ENCODE measurements around the gene SLC35E2B. TPM values are rescaled to one million over a fixed set of nuclear protein-coding genes. Genes with fewer than 3 reads are reported as not detected.
"Not testable (repeated sequence)": the region's sequence is repeated elsewhere in the genome, so short reads cannot be mapped to it uniquely, and the experiment has no call there.

Gene SLC35E2B
- total RNA-seq, 1 donor from 2014 or later: 45.1 TPM

DNA sequence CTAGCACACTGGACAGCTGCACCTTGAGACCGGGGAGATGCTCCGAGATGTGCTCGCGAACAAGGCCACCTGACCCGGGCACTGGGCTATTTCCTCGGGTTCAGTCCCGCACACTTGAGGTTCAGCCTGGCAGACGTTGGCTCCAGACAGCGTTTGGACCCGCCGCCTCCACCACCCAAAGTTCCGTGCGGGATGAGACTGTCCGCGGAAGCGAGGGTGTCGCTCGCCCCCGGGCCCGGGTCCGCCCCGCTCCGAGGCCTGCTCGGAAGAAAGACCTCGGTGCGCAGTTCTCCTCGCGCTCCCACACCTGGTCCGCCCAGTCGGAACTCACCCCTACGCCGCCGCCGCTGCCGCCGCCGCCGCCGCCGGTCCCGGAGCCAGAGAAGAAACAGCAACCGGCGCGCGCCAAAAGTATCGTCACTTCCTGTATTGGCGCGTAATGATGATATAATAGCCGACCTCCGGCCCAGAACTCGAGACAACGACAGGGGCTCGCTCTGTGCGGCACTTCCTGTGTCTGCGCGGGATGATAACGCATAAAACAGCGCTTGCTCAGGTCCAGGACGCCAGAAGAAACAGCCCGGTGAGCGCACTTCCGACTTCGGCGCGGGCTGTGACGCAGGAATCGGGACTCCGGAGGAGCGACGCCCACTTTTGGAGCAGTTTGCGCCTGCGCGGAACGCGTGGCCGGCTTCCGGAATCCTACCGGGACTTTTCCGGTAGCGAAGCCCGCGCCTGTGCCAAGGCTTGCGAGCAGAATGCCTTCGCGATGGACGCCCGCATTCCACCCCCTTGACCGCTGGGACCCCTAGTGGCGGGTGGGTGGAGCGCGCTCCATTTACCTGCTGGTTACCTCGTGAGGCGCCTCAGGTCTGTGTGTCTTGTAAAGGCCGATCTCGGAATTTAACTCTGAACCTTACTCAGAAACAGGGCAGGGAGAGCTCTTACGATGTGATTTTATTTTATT is 33.7 kb downstream of the SLC35E2B start, which contains the start of gene CDK11B:
TSS of gene CDK11B (minus strand) at position 422 of the 967 bp plus-strand sequence. CDS start 1,519 bp downstream, outside the sequence.
- peak; percentile 50 for FAIRE-seq
- Histone ChIP-seq H3K36me3 (ENCODE audit: insufficient read depth, low read length) (peaks cover 13% of the 10 kb centered on the region), H3K27ac (ENCODE audit: low read depth, low read length) (peak within 1 kb of the TSS; percentile 61), H3K79me2 (ENCODE audit: insufficient read depth, low read length) (peaks cover 18% of the 10 kb centered on the region), H3K9ac (ENCODE audit: low read length) (peak within 1 kb of the TSS; percentile 71), H3K4me3 (ENCODE audit: insufficient read depth, low read depth, low read length) (peak within 1 kb of the TSS; percentile 61), H3K4me2 (ENCODE audit: low read length) (peak within 1 kb of the TSS; percentile 77)
- H3K27me3 ChIP-seq (ENCODE audit: insufficient read depth, low read length); H4K20me1 ChIP-seq (ENCODE audit: insufficient read depth, low read length); H3K27me3 Mint-ChIP-seq (ENCODE audit: low read depth, unreplicated experiment); H3K4me1 ChIP-seq (ENCODE audit: insufficient read depth, low read length); H3K4me1 Mint-ChIP-seq (ENCODE audit: low read depth, unreplicated experiment); H3K36me3 Mint-ChIP-seq (ENCODE audit: low read depth, unreplicated experiment); H3K9me3 Mint-ChIP-seq (ENCODE audit: unreplicated experiment); H3K9me3 ChIP-seq (ENCODE audit: insufficient read depth, low read depth, low read length); H2AFZ ChIP-seq (ENCODE audit: low read depth, low read length): not testable (repeated sequence)
- Mint-ChIP-seq H3K27ac (ENCODE audit: unreplicated experiment) (peak within 1 kb of the TSS; percentile 98), H3K4me3 (ENCODE audit: unreplicated experiment) (peak within 1 kb of the TSS; percentile 91)
- DNase-seq (ENCODE audit: low read depth): peak; percentile 91

- not testable (repeated sequence) for H3K4me1 Mint-ChIP-seq (ENCODE audit: low read depth, unreplicated experiment); H3K9me3 ChIP-seq (ENCODE audit: insufficient read depth, low read depth, low read length); H3K27me3 ChIP-seq (ENCODE audit: insufficient read depth, low read length); H3K4me3 Mint-ChIP-seq (ENCODE audit: unreplicated experiment); H3K27me3 Mint-ChIP-seq (ENCODE audit: low read depth, unreplicated experiment); H3K9ac ChIP-seq (ENCODE audit: low read length); H4K20me1 ChIP-seq (ENCODE audit: insufficient read depth, low read length); H3K27ac ChIP-seq (ENCODE audit: low read depth, low read length); H3K4me1 ChIP-seq (ENCODE audit: insufficient read depth, low read length); H3K9me3 Mint-ChIP-seq (ENCODE audit: unreplicated experiment); H2AFZ ChIP-seq (ENCODE audit: low read depth, low read length); H3K4me2 ChIP-seq (ENCODE audit: low read length); H3K79me2 ChIP-seq (ENCODE audit: insufficient read depth, low read length); FAIRE-seq; H3K4me3 ChIP-seq (ENCODE audit: insufficient read depth, low read depth, low read length); DNase-seq (ENCODE audit: low read depth)
- H3K27ac Mint-ChIP-seq (ENCODE audit: unreplicated experiment): peak overlapping the region; percentile 22
- H3K36me3 ChIP-seq (ENCODE audit: insufficient read depth, low read length): peaks cover 17% of the 10 kb centered on the region
- peaks cover 21% of the 10 kb centered on the region for H3K36me3 Mint-ChIP-seq (ENCODE audit: low read depth, unreplicated experiment)
Observed at GRCh38 chr1:1648265-1648664, 44.3 kb downstream of the SLC35E2B start.

DNA sequence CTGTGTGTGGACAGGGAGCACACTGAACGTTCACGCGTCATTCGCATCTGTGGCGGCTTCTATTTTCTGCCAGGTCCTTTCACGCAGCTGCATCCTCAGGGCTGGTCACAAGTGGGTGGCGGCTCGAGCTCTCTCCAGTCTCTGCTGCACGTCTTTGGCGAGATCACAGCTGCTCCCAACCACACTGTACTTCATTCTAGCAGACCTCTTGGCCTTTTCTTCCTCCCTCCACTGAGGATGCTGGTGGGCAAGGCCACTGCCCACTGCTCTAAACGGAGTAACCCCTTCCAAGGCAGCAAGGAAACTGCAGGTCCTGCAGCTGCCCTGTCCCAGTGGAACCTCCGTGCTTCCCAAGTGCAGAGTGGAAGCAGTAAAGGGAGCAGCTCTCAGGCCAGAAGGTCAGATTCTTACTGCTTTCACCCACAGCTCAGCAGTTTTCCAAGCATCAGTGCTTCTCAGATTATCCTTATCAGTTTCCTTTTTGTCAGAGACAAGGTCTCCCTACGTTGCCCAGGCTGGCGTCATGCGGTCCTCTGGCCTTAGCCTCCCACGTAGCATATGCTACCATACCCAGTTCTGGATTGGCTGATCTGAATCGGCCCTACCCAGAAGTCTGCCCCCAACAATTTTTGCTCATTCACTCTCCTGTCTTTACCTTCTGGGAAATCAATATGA is 44.9 kb downstream of the SLC35E2B start:
- FAIRE-seq; H3K9ac ChIP-seq (ENCODE audit: low read length); H4K20me1 ChIP-seq (ENCODE audit: insufficient read depth, low read length); H3K4me3 ChIP-seq (ENCODE audit: insufficient read depth, low read depth, low read length); H3K9me3 ChIP-seq (ENCODE audit: insufficient read depth, low read depth, low read length); H2AFZ ChIP-seq (ENCODE audit: low read depth, low read length); H3K27me3 ChIP-seq (ENCODE audit: insufficient read depth, low read length); H3K4me3 Mint-ChIP-seq (ENCODE audit: unreplicated experiment); H3K27ac ChIP-seq (ENCODE audit: low read depth, low read length); DNase-seq (ENCODE audit: low read depth); H3K4me1 ChIP-seq (ENCODE audit: insufficient read depth, low read length); H3K27me3 Mint-ChIP-seq (ENCODE audit: low read depth, unreplicated experiment); H3K4me1 Mint-ChIP-seq (ENCODE audit: low read depth, unreplicated experiment); H3K79me2 ChIP-seq (ENCODE audit: insufficient read depth, low read length); H3K4me2 ChIP-seq (ENCODE audit: low read length); H3K9me3 Mint-ChIP-seq (ENCODE audit: unreplicated experiment): not testable (repeated sequence)
- H3K36me3 ChIP-seq (ENCODE audit: insufficient read depth, low read length): peaks cover 17% of the 10 kb centered on the region
- peak overlapping the region; percentile 22 for H3K27ac Mint-ChIP-seq (ENCODE audit: unreplicated experiment)
- H3K36me3 Mint-ChIP-seq (ENCODE audit: low read depth, unreplicated experiment): peaks cover 21% of the 10 kb centered on the region

DNA sequence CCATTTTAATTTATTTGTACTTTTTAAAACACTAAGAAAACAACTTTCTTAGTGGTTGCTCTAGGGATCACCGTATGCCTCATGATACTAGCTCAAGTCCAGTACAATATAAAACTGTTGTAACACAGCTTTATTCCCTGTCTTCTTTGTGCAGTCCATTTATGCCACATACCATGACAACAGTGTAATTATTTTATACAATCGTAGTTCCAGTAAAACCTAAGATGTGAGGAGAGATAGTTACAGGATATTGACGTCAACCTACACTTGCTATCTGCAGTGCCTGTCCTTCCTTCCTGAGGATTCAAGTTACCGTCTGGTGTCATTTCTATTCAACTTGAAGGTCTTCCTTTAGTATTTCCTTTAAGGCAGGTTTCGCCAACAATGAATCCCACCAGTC is 46.3 kb downstream of the SLC35E2B start:
- not testable (repeated sequence) for H3K4me1 Mint-ChIP-seq (ENCODE audit: low read depth, unreplicated experiment); FAIRE-seq; DNase-seq (ENCODE audit: low read depth)

DNA sequence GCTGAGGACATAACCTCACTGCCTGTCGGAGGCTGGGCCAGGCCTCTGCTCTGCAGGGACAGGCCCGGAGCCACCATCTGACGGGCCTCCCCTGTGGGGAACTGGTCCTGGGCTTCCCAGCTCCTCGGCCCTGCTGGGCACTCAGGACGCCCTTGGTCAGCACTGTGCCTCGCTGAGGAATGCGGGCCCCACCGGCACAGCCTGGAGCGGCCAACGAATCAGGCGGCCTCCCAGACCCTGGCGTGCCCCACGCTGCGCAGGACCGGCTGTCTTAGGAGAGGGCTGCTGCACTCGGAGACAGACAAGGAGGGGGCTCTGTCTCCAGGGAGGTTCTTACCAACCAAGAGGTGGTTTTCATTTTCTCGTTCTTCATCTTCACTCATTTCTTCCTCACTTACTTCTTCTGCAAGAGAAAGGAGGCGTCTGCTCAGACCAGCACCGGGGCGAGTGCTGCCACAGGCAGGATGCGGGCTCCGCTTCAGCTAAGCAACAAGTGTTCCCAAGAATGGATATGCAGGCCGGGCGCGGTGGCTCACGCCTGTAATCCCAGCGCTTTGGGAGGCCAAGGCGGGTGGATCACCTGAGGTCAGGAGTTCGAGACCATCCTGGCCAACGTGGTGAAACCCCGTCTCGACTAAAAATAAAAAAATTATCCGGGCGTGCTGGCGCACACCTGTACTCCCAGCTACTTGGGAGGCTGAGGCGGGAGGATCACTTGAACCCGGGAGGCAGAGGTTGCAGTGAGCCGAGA is 51.7 kb downstream of the SLC35E2B start:
- not testable (repeated sequence) for H3K4me3 Mint-ChIP-seq (ENCODE audit: unreplicated experiment); H2AFZ ChIP-seq (ENCODE audit: low read depth, low read length); DNase-seq (ENCODE audit: low read depth); H3K36me3 Mint-ChIP-seq (ENCODE audit: low read depth, unreplicated experiment); H3K27ac ChIP-seq (ENCODE audit: low read depth, low read length); H3K9me3 ChIP-seq (ENCODE audit: insufficient read depth, low read depth, low read length); H3K4me2 ChIP-seq (ENCODE audit: low read length); H3K4me3 ChIP-seq (ENCODE audit: insufficient read depth, low read depth, low read length); H3K9me3 Mint-ChIP-seq (ENCODE audit: unreplicated experiment); H3K36me3 ChIP-seq (ENCODE audit: insufficient read depth, low read length); H3K27me3 ChIP-seq (ENCODE audit: insufficient read depth, low read length); H3K27me3 Mint-ChIP-seq (ENCODE audit: low read depth, unreplicated experiment); H3K4me1 Mint-ChIP-seq (ENCODE audit: low read depth, unreplicated experiment); H3K27ac Mint-ChIP-seq (ENCODE audit: unreplicated experiment); H3K9ac ChIP-seq (ENCODE audit: low read length); H3K79me2 ChIP-seq (ENCODE audit: insufficient read depth, low read length); H3K4me1 ChIP-seq (ENCODE audit: insufficient read depth, low read length); H4K20me1 ChIP-seq (ENCODE audit: insufficient read depth, low read length); FAIRE-seq

More for the DNA sequence above, 46.3 kb downstream of the SLC35E2B start:
- not testable (repeated sequence) for H3K9me3 ChIP-seq (ENCODE audit: insufficient read depth, low read depth, low read length); H3K27ac ChIP-seq (ENCODE audit: low read depth, low read length); H3K9ac ChIP-seq (ENCODE audit: low read length); H3K27me3 ChIP-seq (ENCODE audit: insufficient read depth, low read length); H3K9me3 Mint-ChIP-seq (ENCODE audit: unreplicated experiment); H3K36me3 ChIP-seq (ENCODE audit: insufficient read depth, low read length); H3K79me2 ChIP-seq (ENCODE audit: insufficient read depth, low read length); H3K4me1 ChIP-seq (ENCODE audit: insufficient read depth, low read length); H2AFZ ChIP-seq (ENCODE audit: low read depth, low read length); H3K27me3 Mint-ChIP-seq (ENCODE audit: low read depth, unreplicated experiment); H3K27ac Mint-ChIP-seq (ENCODE audit: unreplicated experiment); H3K4me2 ChIP-seq (ENCODE audit: low read length); H3K4me3 Mint-ChIP-seq (ENCODE audit: unreplicated experiment); H4K20me1 ChIP-seq (ENCODE audit: insufficient read depth, low read length); H3K4me3 ChIP-seq (ENCODE audit: insufficient read depth, low read depth, low read length)
- H3K36me3 Mint-ChIP-seq (ENCODE audit: low read depth, unreplicated experiment): peaks cover 16% of the 10 kb centered on the region
